Peyer's patch (tissue), 4 donors: ENCODE results near the gene FGFRL1. TPM values are rescaled to one million over a fixed set of nuclear protein-coding genes. Genes with fewer than 3 reads are reported as not detected.
A peak's percentile ranks its signal among the peaks of the same experiment; 100 is the strongest.

Experiments used
- DNase-seq, 3 donors: peaks; one replicate each; pipeline ENCODE4 v3.0.0-alpha.2; 2017 to 2019
- H3K27ac ChIP-seq, 4 donors: fragments of 200-600 bp; sonication (generic); one replicate each; pipeline ENCODE4 v1.5.1; 2016 to 2019
- H3K27me3 ChIP-seq, 2 donors: fragments of 200-600 bp; sonication (generic); one replicate each; pipeline ENCODE4 v1.5.1; 2019
- H3K36me3 ChIP-seq, 3 donors: fragments of 200-600 bp; sonication (generic); one replicate each; pipeline ENCODE4 v1.5.1; 2016 to 2019
- H3K4me1 ChIP-seq, 4 donors: fragments of 200-600 bp; sonication (generic); one replicate each; pipeline ENCODE4 v1.5.1; 2016 to 2019
- H3K4me3 ChIP-seq, 4 donors: fragments of 200-600 bp; sonication (generic); 1 replicate in 3 of 4; 2 replicates in 1 of 4; pipeline ENCODE4 v1.5.1; 2016 to 2019; ENCODE audit warnings: mild to moderate bottlenecking in 1 of 4
- H3K9me3 ChIP-seq, 4 donors: fragments of 200-600 bp; sonication (generic); one replicate each; pipeline ENCODE4 v1.5.1; 2016 to 2019; ENCODE audit warnings: mild to moderate bottlenecking in 1 of 4
- POLR2A ChIP-seq, 2 donors: fragments of 450-650 bp; IDR thresholded peaks; one replicate each; pipeline ENCODE4 v1.5.1; 2017; ENCODE audit warnings: antibody characterized with exemption in 2 of 2, mild to moderate bottlenecking in 2 of 2, moderate library complexity in 2 of 2
- total RNA-seq, 4 donors: library from RNA; depleted of rRNA; stranded (reverse); fragments of >200 nt; gene quantifications; one replicate each; pipeline ENCODE4 v1.1.0, GENCODE V29; 2016
- TF ChIP-seq, protein P1 (sequence below), 6 experiments: fragments of 450-650 bp in 4 of 6; fragments of 200-600 bp in 2 of 6; sonication (generic) in 1 of 6; IDR thresholded peaks; one replicate each; pipeline ENCODE4 v1.5.1; 2017 to 2019; ENCODE audit warnings: antibody characterized with exemption in 6 of 6, mild to moderate bottlenecking in 3 of 6, moderate library complexity in 1 of 6

The FGFRL1 gene
- total RNA-seq, 4 donors from 2014 or later, result 10.3 to 29.7 (median 26.8) TPM

DNA sequence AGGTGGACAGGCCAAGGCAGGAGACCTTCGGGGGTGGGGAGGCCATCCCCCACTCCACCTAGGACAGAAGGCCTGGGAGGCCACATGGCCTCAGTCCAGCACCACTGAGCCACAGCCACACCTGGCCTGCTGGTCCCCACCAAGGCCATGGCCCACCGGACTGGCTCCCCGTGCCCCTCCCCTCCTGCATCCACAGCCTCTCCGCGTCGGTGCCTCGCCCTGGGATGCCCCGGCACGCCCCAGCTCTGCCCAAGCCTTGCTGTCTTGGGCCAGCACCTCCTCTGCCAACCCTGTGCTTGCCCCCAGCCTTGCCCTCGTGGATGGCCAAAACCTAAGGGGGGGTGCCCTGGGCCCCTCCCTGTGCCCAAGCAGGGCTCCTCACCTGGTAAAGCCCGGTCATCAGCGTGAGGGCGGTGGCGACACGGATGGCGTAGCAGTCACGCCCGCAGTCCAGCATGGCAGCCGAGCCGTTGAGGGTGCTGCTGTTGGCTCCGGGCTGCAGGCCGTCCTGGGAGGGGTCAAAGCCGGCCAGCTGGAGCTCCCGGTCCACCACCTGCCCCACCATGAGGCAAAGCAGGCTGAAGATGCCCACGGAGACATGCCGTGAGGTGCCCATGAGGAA lies 20.6 kb upstream of the FGFRL1 start:
- H3K9me3 ChIP-seq, result no peaks in the 10 kb centered on the region
- TF ChIP-seq, protein P1, sequence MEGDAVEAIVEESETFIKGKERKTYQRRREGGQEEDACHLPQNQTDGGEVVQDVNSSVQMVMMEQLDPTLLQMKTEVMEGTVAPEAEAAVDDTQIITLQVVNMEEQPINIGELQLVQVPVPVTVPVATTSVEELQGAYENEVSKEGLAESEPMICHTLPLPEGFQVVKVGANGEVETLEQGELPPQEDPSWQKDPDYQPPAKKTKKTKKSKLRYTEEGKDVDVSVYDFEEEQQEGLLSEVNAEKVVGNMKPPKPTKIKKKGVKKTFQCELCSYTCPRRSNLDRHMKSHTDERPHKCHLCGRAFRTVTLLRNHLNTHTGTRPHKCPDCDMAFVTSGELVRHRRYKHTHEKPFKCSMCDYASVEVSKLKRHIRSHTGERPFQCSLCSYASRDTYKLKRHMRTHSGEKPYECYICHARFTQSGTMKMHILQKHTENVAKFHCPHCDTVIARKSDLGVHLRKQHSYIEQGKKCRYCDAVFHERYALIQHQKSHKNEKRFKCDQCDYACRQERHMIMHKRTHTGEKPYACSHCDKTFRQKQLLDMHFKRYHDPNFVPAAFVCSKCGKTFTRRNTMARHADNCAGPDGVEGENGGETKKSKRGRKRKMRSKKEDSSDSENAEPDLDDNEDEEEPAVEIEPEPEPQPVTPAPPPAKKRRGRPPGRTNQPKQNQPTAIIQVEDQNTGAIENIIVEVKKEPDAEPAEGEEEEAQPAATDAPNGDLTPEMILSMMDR (IDR thresholded peaks at IDR 0.05), result no peak
- TF ChIP-seq POLR2A (IDR thresholded peaks at IDR 0.05), result no peak
- H3K27ac ChIP-seq, result no peak overlapping the region
- peaks cover 3 to 30% (median 12%) of the 10 kb centered on the region in 4 donors for H3K4me1 ChIP-seq
- no peak overlapping the region for H3K4me3 ChIP-seq
- no peak for DNase-seq
- H3K27me3 ChIP-seq, result no peaks in the 10 kb centered on the region
- H3K36me3 ChIP-seq, result peaks cover 0 to 23% (median 0%) of the 10 kb centered on the region in 3 donors

DNA sequence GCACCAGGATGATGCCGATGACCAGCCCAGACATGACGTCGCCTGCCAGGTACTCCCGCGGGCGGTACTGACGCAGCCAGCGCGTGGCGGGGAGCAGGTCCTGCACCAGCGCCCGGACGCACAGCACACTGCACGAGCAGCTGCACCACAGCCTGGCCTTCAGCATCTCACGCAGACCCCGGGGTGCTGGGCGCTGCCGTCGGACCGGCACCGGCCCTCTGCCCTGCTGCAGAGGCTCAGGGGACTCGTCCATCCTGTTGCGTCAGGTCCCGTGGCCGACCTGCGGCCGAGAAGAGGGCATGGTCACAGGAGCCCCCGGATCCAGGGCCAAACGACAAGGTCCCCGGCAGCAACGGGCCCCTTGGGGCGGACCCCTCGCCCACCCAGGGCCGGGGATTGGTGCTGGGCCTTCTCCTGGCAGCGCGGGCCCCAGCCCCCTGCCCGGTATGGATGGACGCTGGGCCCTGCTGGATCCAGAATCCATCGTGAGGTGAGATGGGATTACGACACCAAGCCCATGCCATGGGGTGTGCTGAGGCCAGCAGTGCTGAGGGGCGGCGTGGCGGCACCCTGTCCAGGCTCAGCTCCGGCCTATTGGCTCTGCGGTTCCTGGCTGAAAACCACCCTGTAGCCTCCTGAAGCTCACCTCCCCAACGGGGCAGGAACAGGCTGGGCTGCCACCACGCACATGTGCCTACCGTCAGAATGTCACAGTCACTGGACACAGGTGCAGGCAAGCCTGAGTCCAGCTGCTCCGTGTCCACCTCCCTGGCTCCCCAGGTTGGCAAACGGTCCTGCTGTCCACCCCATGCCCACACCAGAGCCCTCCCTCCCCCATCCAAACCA lies 19.8 kb upstream of the FGFRL1 start:
- Histone ChIP-seq H3K36me3 (peaks cover 0 to 23% (median 0%) of the 10 kb centered on the region in 3 donors), H3K9me3 (no peaks in the 10 kb centered on the region), H3K4me1 (peaks cover 3 to 27% (median 7%) of the 10 kb centered on the region in 4 donors), H3K4me3 (peak overlapping the region in 2 of 4 donors; percentile 49 to 55), H3K27me3 (peaks cover 0 to 2% of the 10 kb centered on the region in 2 donors), H3K27ac (peak overlapping the region; percentile 42 to 99 (median 90))
- no peak for DNase-seq
- no peak for TF ChIP-seq POLR2A (IDR thresholded peaks at IDR 0.05)
- TF ChIP-seq, protein P1 (IDR thresholded peaks at IDR 0.05), result no peak

DNA sequence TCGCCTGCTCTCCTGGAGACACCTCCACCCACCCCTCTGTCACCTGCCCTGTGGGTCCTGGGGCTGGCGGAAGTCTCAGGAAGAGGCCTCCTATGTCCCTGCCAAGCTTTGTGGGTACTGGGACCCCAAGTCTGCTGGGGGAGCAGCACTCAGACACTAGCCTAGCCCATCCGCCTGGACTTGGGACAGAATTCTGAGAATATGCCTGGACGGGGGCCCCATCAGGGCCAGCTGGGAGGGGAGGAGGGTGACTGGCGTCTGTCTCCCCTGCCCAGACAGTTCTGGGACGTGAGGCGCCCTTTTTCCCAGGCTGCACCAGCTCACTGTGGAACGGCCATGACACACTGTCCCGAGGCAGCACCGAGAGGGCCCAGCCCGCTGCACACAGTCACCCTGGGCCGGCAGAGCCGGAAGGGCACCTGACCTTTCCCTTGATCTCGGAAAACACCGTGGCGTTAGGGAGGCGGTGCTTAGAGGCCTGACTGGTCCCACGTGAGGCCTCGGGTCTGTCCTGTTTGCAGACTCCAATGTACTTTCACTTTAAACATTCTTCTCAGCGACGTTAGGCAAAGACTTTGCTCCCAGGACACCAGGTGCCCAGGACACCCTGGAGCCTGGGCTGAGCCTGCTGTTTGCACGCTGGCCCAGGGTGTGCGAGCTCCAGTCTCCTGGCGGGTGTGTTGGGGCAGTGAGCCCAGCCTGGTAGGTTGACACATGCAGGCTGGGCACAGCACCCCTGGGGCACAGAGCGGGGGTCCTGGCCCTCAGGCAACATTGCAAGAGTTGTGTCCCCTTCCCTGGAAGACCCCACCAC lies 18.9 kb upstream of the FGFRL1 start:
- TF ChIP-seq POLR2A (IDR thresholded peaks at IDR 0.05), result peak; percentile 75 to 83
- TF ChIP-seq, protein P1 (IDR thresholded peaks at IDR 0.05), result peak in 2 of 6 experiments; percentile 21 to 23
- peak overlapping the region in 3 of 4 donors; percentile 15 to 55 (median 49) for H3K4me3 ChIP-seq
- H3K36me3 ChIP-seq, result peaks cover 0 to 23% (median 0%) of the 10 kb centered on the region in 3 donors
- no peaks in the 10 kb centered on the region for H3K9me3 ChIP-seq
- peak; percentile 35 to 92 (median 92) for DNase-seq
- peak overlapping the region; percentile 42 to 99 (median 90) for H3K27ac ChIP-seq
- H3K27me3 ChIP-seq, result peaks cover 0 to 10% of the 10 kb centered on the region in 2 donors
- H3K4me1 ChIP-seq, result peaks cover 2 to 33% (median 7%) of the 10 kb centered on the region in 4 donors

DNA sequence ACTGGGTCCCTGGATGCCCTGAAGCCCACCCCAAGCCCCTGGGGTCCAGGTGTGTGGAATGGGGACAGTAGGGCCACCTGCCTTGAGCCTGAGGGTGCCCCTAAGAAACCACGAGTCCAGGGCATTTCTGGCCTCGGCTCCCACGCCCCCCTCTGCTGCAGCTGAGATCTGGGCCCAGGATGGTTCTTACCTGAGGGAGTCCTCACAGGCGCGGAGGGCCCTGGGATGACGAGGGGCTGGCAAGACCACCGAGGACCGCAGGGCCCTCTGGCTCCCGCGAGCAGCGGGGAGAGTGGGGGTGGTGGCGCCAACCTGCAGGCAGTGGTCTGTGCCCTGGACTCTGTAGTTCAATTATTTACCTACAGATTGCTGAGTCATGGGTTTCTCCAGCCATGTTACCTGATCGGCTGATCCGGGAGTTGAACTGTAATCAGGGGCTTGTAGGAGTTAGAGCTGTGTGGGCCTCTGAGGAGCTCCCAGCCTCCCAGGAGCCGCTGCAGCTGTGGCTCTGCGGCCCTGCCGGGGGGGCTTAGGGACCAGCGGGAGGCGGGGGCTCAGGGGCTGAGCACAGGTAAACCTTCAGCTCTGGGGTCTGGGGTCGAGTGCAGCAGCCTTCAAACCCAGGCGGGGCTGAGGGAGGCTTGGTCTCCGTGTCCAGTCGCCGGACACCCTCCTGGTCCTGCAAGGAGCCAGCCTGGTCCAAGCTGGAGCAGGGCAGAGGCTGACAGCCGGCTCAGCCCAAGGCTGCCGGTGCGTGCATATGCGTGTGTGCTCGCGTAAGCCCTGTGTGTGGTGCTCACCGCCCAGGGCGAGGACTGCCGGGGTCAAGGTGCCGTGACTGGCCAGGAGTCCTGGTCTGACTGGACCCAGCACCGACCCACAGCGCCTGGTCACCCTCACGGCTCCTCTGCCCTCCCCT lies 18.1 kb upstream of the FGFRL1 start, which contains the start of gene SLC26A1:
Gene SLC26A1 (minus strand): TSS at position 294 of the 919 bp plus-strand sequence. CDS start 1,701 bp downstream, outside the sequence.
- peak in 2 of 3 donors; percentile 72 to 83 for DNase-seq
- H3K27ac ChIP-seq, result peak within 1 kb of the TSS; percentile 42 to 99 (median 90)
- H3K9me3 ChIP-seq, result no peaks in the 10 kb centered on the region
- peaks cover 0 to 33% (median 7%) of the 10 kb centered on the region in 4 donors for H3K4me1 ChIP-seq
- TF ChIP-seq, protein P1 (IDR thresholded peaks at IDR 0.05), result peak in 2 of 6 experiments; percentile 3 to 9
- peak in 1 of 2 donors; percentile 39 for TF ChIP-seq POLR2A (IDR thresholded peaks at IDR 0.05)
- peaks cover 0 to 23% (median 0%) of the 10 kb centered on the region in 3 donors for H3K36me3 ChIP-seq
- H3K4me3 ChIP-seq, result peak within 1 kb of the TSS in 3 of 4 donors; percentile 15 to 55 (median 49)
- H3K27me3 ChIP-seq, result peaks cover 0 to 19% of the 10 kb centered on the region in 2 donors
